CD14-positive monocyte (primary cell): ENCODE results near the gene PLXNA4. TPM values are rescaled to one million over a fixed set of nuclear protein-coding genes. Genes with fewer than 3 reads are reported as not detected.
A peak's percentile ranks its signal among the peaks of the same experiment; 100 is the strongest.

Experiments used
- DNase-seq, 3 donors: peaks; one replicate each; pipeline ENCODE4 v3.0.0-alpha.2; 2011 to 2022
- H2AFZ ChIP-seq: 2 replicates; pipeline ENCODE4 v1.6.0; 2012; ENCODE audit warnings: mild to moderate bottlenecking, low read depth, low read length, inconsistent platforms; ENCODE audit not compliant: insufficient read depth, poor library complexity, severe bottlenecking
- H3K27ac ChIP-seq, 2 donors: 1 replicate in 1 of 2; 2 replicates in 1 of 2; pipeline ENCODE4 v1.5.1; 2012 to 2013; ENCODE audit warnings: low read length in 2 of 2, control low read depth in 1 of 2, inconsistent platforms in 1 of 2, low read depth in 1 of 2, mild to moderate bottlenecking in 1 of 2
- H3K27me3 ChIP-seq, 2 donors: one replicate each; pipeline versions ENCODE4 v1.6.0 to v1.6.1; 2011 to 2013; ENCODE audit warnings: low read length in 2 of 2; ENCODE audit not compliant: control insufficient read depth in 2 of 2, insufficient read depth in 2 of 2
- H3K36me3 ChIP-seq, 2 donors: replicated peaks in 1 of 2; 1 replicate in 1 of 2; 2 replicates in 1 of 2; pipeline versions ENCODE4 v1.5.1 to v1.6.1; 2012 to 2013; ENCODE audit warnings: low read length in 2 of 2, control low read depth in 1 of 2, inconsistent platforms in 1 of 2, mild to moderate bottlenecking in 1 of 2; ENCODE audit not compliant: insufficient read depth in 2 of 2, control insufficient read depth in 1 of 2
- H3K4me1 ChIP-seq, 2 donors: 1 replicate in 1 of 2; 2 replicates in 1 of 2; pipeline versions ENCODE4 v1.5.1 to v1.6.1; 2012 to 2013; ENCODE audit warnings: low read length in 2 of 2, control low read depth in 1 of 2, inconsistent platforms in 1 of 2, mild to moderate bottlenecking in 1 of 2, moderate library complexity in 1 of 2; ENCODE audit not compliant: insufficient read depth in 2 of 2, control insufficient read depth in 1 of 2
- H3K4me2 ChIP-seq: replicated peaks from 2 replicates; pipeline ENCODE3; 2012; ENCODE audit warnings: low read length, moderate library complexity, mild to moderate bottlenecking; ENCODE audit not compliant: poor library complexity, severe bottlenecking; ENCODE audit errors: extremely low read depth
- H3K4me3 ChIP-seq, 3 experiments: fragments of 200-600 bp in 1 of 3; sonication (generic) in 1 of 3; replicated peaks in 1 of 3; 1 replicate in 2 of 3; 2 replicates in 1 of 3; pipeline ENCODE4 v1.5.1; 2011 to 2013; ENCODE audit warnings: low read length in 3 of 3, mild to moderate bottlenecking in 3 of 3, control low read depth in 2 of 3, low read depth in 2 of 3, inconsistent platforms in 1 of 3, moderate library complexity in 1 of 3
- H3K79me2 ChIP-seq: 2 replicates; pipeline ENCODE4 v1.6.0; 2012; ENCODE audit warnings: mild to moderate bottlenecking, control low read depth, inconsistent platforms, low read length, moderate library complexity; ENCODE audit not compliant: insufficient read depth
- H3K9ac ChIP-seq: 2 replicates; pipeline ENCODE4 v1.6.0; 2017; ENCODE audit warnings: low read length, mild to moderate bottlenecking; ENCODE audit not compliant: insufficient read depth, poor library complexity, severe bottlenecking
- H3K9me3 ChIP-seq, 2 donors: replicated peaks in 1 of 2; 1 replicate in 1 of 2; 2 replicates in 1 of 2; pipeline versions ENCODE4 v1.5.1 to v1.6.1; 2012 to 2013; ENCODE audit warnings: low read length in 2 of 2, control low read depth in 1 of 2; ENCODE audit not compliant: control insufficient read depth in 1 of 2, insufficient read depth in 1 of 2
- H4K20me1 ChIP-seq: 2 replicates; pipeline ENCODE4 v1.6.0; 2012; ENCODE audit warnings: mild to moderate bottlenecking, low read length, control low read depth, moderate library complexity; ENCODE audit not compliant: insufficient read depth
- H3K27ac Mint-ChIP-seq, 7 donors: one replicate each; pipeline ENCODE4 v1.8.0; 2020; ENCODE audit warnings: mild to moderate bottlenecking in 7 of 7, mixed read lengths in 7 of 7, moderate library complexity in 6 of 7, inconsistent platforms in 2 of 7
- H3K27me3 Mint-ChIP-seq, 3 donors: one replicate each; pipeline ENCODE4 v1.8.0; 2021 to 2022; ENCODE audit warnings: low read depth in 3 of 3, mild to moderate bottlenecking in 3 of 3, mixed read lengths in 3 of 3, moderate library complexity in 3 of 3, inconsistent platforms in 1 of 3
- H3K36me3 Mint-ChIP-seq, 2 donors: one replicate each; pipeline ENCODE4 v1.8.0; 2020; ENCODE audit warnings: mixed read lengths in 2 of 2, inconsistent platforms in 1 of 2, mild to moderate bottlenecking in 1 of 2
- H3K4me1 Mint-ChIP-seq: one replicate; pipeline ENCODE4 v1.8.0; 2020; ENCODE audit warnings: mild to moderate bottlenecking, mixed read lengths
- H3K4me3 Mint-ChIP-seq, 2 donors: one replicate each; pipeline ENCODE4 v1.8.0; 2020; ENCODE audit warnings: mild to moderate bottlenecking in 2 of 2, mixed read lengths in 2 of 2, moderate library complexity in 1 of 2
- H3K9me3 Mint-ChIP-seq, 7 donors: one replicate each; pipeline ENCODE4 v1.8.0; 2020 to 2022; ENCODE audit warnings: mixed read lengths in 7 of 7, mild to moderate bottlenecking in 6 of 7, moderate library complexity in 6 of 7, inconsistent platforms in 2 of 7
- WGBS: methylation state at CpG from one replicate; pipeline ENCODE4 v1.1.5; 2013; ENCODE audit warnings: missing lambda C conversion rate; ENCODE audit not compliant: insufficient coverage; 5-methylcytosine and 5-hydroxymethylcytosine counted together
- intact Hi-C, 2 donors: fragments of 100-400 bp; cut with micrococcal nuclease; formaldehyde crosslinking; loops; one replicate each; pipeline versions ENCODE4 v1.15.0 to v1.15.1; 2023
- polyA plus RNA-seq, 3 donors: library from polyadenylated mRNA; depleted of rRNA in 1 of 3; unstranded in 2 of 3; stranded (reverse) in 1 of 3; fragments of 300-500 nt in 2 of 3; fragments of >200 nt in 1 of 3; fragmentation: Illumina TruSeq in 2 of 3; gene quantifications; 1 replicate in 2 of 3; 2 replicates in 1 of 3; pipeline ENCODE4 v1.2.3, GENCODE V29; 2012 to 2021
- TF ChIP-seq, protein P1 (sequence below): fragments of 200-600 bp; IDR thresholded peaks from one replicate; pipeline ENCODE4 v1.8.0; 2022; ENCODE audit warnings: antibody characterized with exemption, mild to moderate bottlenecking

Gene PLXNA4
- polyA plus RNA-seq, 3 donors = not detected

GRCh38 chr7:132519936-132520335 lies 56.3 kb downstream of the PLXNA4 start:
- Histone ChIP-seq H2AFZ (no peak overlapping the region), H3K27me3 (no peaks in the 10 kb centered on the region), H3K4me2 (no peak overlapping the region), H3K27ac (no peak overlapping the region), H3K9me3 (no peaks in the 10 kb centered on the region), H4K20me1 (no peaks in the 10 kb centered on the region), H3K9ac (no peak overlapping the region), H3K36me3 (no peaks in the 10 kb centered on the region), H3K4me3 (no peak overlapping the region), H3K79me2 (no peaks in the 10 kb centered on the region), H3K4me1 (peaks cover 20 to 25% of the 10 kb centered on the region in 2 donors)
- TF ChIP-seq, protein P1, sequence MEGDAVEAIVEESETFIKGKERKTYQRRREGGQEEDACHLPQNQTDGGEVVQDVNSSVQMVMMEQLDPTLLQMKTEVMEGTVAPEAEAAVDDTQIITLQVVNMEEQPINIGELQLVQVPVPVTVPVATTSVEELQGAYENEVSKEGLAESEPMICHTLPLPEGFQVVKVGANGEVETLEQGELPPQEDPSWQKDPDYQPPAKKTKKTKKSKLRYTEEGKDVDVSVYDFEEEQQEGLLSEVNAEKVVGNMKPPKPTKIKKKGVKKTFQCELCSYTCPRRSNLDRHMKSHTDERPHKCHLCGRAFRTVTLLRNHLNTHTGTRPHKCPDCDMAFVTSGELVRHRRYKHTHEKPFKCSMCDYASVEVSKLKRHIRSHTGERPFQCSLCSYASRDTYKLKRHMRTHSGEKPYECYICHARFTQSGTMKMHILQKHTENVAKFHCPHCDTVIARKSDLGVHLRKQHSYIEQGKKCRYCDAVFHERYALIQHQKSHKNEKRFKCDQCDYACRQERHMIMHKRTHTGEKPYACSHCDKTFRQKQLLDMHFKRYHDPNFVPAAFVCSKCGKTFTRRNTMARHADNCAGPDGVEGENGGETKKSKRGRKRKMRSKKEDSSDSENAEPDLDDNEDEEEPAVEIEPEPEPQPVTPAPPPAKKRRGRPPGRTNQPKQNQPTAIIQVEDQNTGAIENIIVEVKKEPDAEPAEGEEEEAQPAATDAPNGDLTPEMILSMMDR = no peak
- peak; percentile 12 to 59 (median 33) for DNase-seq
- WGBS = no CpG with 5 or more reads among the region's 1 CpG
- peaks cover 16% of the 10 kb centered on the region for H3K4me1 Mint-ChIP-seq
- peaks cover 3 to 7% (median 4%) of the 10 kb centered on the region in 3 donors for H3K27me3 Mint-ChIP-seq
- intact Hi-C loops = no loop called here
- H3K4me3 Mint-ChIP-seq = no peak overlapping the region
- peak overlapping the region in 2 of 7 donors; percentile 30 to 42 for H3K27ac Mint-ChIP-seq
- H3K9me3 Mint-ChIP-seq = no peaks in the 10 kb centered on the region
- no peaks in the 10 kb centered on the region for H3K36me3 Mint-ChIP-seq

GRCh38 chr7:132518839-132519173 lies 57.5 kb downstream of the PLXNA4 start:
- WGBS = 92% methylated on average over 2 of the region's 6 CpGs
- no peak for DNase-seq
- no peak overlapping the region for H3K9ac ChIP-seq
- H3K36me3 ChIP-seq = no peaks in the 10 kb centered on the region
- peaks cover 3 to 10% (median 6%) of the 10 kb centered on the region in 3 donors for H3K27me3 Mint-ChIP-seq
- H3K9me3 ChIP-seq = no peaks in the 10 kb centered on the region
- no peak overlapping the region for H3K4me3 ChIP-seq
- no peaks in the 10 kb centered on the region for H4K20me1 ChIP-seq
- no peaks in the 10 kb centered on the region for H3K79me2 ChIP-seq
- H3K4me2 ChIP-seq = no peak overlapping the region
- H3K36me3 Mint-ChIP-seq = no peaks in the 10 kb centered on the region
- H3K27ac ChIP-seq = no peak overlapping the region
- no peaks in the 10 kb centered on the region for H3K9me3 Mint-ChIP-seq
- intact Hi-C loops = no loop called here
- TF ChIP-seq, protein P1 = no peak
- no peak overlapping the region for H3K4me3 Mint-ChIP-seq
- H3K27me3 ChIP-seq = no peaks in the 10 kb centered on the region
- H3K27ac Mint-ChIP-seq = no peak overlapping the region
- H3K4me1 ChIP-seq = peaks cover 20 to 25% of the 10 kb centered on the region in 2 donors
- H3K4me1 Mint-ChIP-seq = peaks cover 16% of the 10 kb centered on the region
- no peak overlapping the region for H2AFZ ChIP-seq
